ENCODE results near the gene OVCA2.

The OVCA2 gene

DNA sequence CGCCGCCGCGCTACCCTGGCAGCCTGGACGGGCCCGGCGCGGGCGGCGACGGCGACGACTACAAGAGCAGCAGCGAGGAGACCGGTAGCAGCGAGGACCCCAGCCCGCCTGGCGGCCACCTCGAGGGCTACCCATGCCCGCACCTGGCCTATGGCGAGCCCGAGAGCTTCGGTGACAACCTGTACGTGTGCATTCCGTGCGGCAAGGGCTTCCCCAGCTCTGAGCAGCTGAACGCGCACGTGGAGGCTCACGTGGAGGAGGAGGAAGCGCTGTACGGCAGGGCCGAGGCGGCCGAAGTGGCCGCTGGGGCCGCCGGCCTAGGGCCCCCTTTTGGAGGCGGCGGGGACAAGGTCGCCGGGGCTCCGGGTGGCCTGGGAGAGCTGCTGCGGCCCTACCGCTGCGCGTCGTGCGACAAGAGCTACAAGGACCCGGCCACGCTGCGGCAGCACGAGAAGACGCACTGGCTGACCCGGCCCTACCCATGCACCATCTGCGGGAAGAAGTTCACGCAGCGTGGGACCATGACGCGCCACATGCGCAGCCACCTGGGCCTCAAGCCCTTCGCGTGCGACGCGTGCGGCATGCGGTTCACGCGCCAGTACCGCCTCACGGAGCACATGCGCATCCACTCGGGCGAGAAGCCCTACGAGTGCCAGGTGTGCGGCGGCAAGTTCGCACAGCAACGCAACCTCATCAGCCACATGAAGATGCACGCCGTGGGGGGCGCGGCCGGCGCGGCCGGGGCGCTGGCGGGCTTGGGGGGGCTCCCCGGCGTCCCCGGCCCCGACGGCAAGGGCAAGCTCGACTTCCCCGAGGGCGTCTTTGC is 16.2 kb downstream of the OVCA2 start:
- H3K27me3 ChIP-seq (ENCODE audit: low read length), result no peaks in the 10 kb centered on the region
- no peak overlapping the region for H3K4me3 ChIP-seq (ENCODE audit: insufficient read depth, low read length, poor library complexity, severe bottlenecking)
- no peaks in the 10 kb centered on the region for H4K20me1 ChIP-seq (ENCODE audit: low read depth, low read length)
- no peaks in the 10 kb centered on the region for H3K36me3 ChIP-seq (ENCODE audit: low read length)
- H3K9me2 ChIP-seq (replicated peaks; ENCODE audit: insufficient read depth, low read length), result no peaks in the 10 kb centered on the region
- no peak overlapping the region for H3K4me2 ChIP-seq (ENCODE audit: low read depth, low read length, poor library complexity, severe bottlenecking)
- H3K79me2 ChIP-seq (ENCODE audit: insufficient read depth, low read length), result no peaks in the 10 kb centered on the region
- H3F3A ChIP-seq (ENCODE audit: insufficient read depth), result 0 out of 2 replicates have a peak, but pooled peaks cover 4% of the 10 kb centered on the region
- no peak overlapping the region for H2AFZ ChIP-seq (ENCODE audit: low read depth, low read length, severe bottlenecking)
- TF ChIP-seq CTCF (IDR thresholded peaks at IDR 0.05; ENCODE audit: insufficient read depth, low read length, poor library complexity, severe bottlenecking) (no peak), EZH2phosphoT487 (conservative IDR thresholded peaks at IDR 0.05; ENCODE audit: low read length) (no peak)
- no peak overlapping the region for H3K27ac ChIP-seq (ENCODE audit: low read depth, low read length)
- H3K9ac ChIP-seq (ENCODE audit: low read length), result no peak overlapping the region
- no peaks in the 10 kb centered on the region for H3K9me3 ChIP-seq (ENCODE audit: insufficient read depth, low read length)

DNA sequence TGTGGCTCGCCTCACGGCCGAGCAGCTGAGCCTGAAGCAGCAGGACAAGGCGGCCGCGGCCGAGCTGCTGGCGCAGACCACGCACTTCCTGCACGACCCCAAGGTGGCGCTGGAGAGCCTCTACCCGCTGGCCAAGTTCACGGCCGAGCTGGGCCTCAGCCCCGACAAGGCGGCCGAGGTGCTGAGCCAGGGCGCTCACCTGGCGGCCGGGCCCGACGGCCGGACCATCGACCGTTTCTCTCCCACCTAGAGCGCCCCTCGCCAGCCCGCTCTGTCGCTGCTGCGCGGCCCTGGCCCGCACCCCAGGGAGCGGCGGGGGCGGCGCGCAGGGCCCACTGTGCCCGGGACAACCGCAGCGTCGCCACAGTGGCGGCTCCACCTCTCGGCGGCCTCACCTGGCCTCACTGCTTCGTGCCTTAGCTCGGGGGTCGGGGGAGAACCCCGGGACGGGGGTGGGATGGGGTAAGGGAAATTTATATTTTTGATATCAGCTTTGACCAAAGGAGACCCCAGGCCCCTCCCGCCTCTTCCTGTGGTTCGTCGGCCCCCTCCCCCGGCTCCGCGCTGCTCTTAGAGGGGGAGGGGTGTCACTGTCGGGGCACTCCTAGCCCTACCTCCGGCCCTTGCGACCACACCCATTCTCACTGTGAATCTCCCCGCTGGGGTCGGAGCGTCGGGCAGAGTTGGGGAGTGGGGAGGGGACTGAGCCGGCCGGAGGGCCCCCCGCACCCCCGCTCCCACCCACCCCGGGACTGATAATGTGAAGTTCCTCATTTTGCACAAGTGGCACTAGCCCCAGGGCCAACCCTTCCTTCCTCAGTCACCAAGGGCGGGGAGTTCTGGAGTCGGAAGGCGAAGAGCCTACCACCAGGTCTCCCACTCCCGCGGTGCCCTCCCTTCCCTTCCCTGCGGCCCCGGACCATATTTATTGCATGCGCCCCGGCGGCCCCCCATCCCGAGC is 17.0 kb downstream of the OVCA2 start:
- TF ChIP-seq EZH2phosphoT487 (conservative IDR thresholded peaks at IDR 0.05; ENCODE audit: low read length), result no peak
- peak; percentile 46 for TF ChIP-seq CTCF (IDR thresholded peaks at IDR 0.05; ENCODE audit: insufficient read depth, low read length, poor library complexity, severe bottlenecking)
- Histone ChIP-seq H3K4me2 (ENCODE audit: low read depth, low read length, poor library complexity, severe bottlenecking) (peak overlapping the region; percentile 8), H3K36me3 (ENCODE audit: low read length) (no peaks in the 10 kb centered on the region), H3K79me2 (ENCODE audit: insufficient read depth, low read length) (no peaks in the 10 kb centered on the region), H3K9ac (ENCODE audit: low read length) (no peak overlapping the region), H2AFZ (ENCODE audit: low read depth, low read length, severe bottlenecking) (no peak overlapping the region), H3K27ac (ENCODE audit: low read depth, low read length) (no peak overlapping the region), H3K4me3 (ENCODE audit: insufficient read depth, low read length, poor library complexity, severe bottlenecking) (no peak overlapping the region), H3K9me2 (replicated peaks; ENCODE audit: insufficient read depth, low read length) (no peaks in the 10 kb centered on the region), H3F3A (ENCODE audit: insufficient read depth) (no peaks in the 10 kb centered on the region), H4K20me1 (ENCODE audit: low read depth, low read length) (no peaks in the 10 kb centered on the region), H3K27me3 (ENCODE audit: low read length) (no peaks in the 10 kb centered on the region), H3K9me3 (ENCODE audit: insufficient read depth, low read length) (no peaks in the 10 kb centered on the region)

DNA sequence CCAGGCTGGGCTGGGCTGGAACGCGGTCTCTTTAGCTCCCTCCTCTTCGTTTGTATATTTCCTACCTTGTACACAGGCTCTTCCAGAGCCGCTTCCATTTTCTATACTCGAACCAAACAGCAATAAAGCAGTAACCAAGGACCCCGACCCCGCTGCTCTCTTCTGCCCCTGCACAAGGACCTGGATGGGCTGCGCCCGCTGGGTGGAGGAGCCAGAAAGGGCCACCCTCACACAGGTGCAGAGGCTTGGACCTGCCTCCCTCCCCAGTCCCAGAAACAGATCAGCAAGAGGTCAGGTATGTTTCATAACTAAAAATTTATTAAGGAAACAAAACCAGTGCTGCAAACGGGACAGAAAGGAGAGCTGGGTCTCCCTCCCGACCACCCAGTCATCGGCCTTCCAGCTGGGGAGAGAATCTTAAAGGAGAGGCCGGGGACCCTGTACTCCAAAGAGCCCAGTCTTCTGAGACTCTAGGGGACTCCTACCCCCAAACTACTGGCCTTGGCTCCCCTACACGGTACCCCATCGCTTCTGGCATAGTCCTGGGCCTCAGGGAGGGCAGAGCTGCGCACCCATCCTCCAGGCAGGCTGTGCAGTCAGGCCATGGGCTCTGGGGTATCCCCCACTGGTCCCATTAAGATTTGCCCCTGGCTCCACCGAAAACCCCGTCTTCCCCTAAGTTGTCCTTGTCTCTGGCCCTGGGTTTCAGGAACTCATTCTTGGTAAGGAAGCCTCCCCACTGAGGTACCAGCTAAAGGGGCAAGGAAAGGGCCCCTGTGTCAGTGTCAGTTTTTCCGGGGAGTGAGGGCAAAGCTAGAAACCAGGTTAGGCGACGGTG is 17.9 kb downstream of the OVCA2 start:
- TF ChIP-seq EZH2phosphoT487 (conservative IDR thresholded peaks at IDR 0.05; ENCODE audit: low read length), result no peak
- no peak for TF ChIP-seq CTCF (IDR thresholded peaks at IDR 0.05; ENCODE audit: insufficient read depth, low read length, poor library complexity, severe bottlenecking)
- Histone ChIP-seq H2AFZ (ENCODE audit: low read depth, low read length, severe bottlenecking) (no peak overlapping the region), H3K4me3 (ENCODE audit: insufficient read depth, low read length, poor library complexity, severe bottlenecking) (no peak overlapping the region), H3K27ac (ENCODE audit: low read depth, low read length) (no peak overlapping the region), H3F3A (ENCODE audit: insufficient read depth) (no peaks in the 10 kb centered on the region), H3K79me2 (ENCODE audit: insufficient read depth, low read length) (no peaks in the 10 kb centered on the region), H3K4me2 (ENCODE audit: low read depth, low read length, poor library complexity, severe bottlenecking) (no peak overlapping the region), H4K20me1 (ENCODE audit: low read depth, low read length) (no peaks in the 10 kb centered on the region), H3K9me3 (ENCODE audit: insufficient read depth, low read length) (no peaks in the 10 kb centered on the region), H3K27me3 (ENCODE audit: low read length) (no peaks in the 10 kb centered on the region), H3K9ac (ENCODE audit: low read length) (no peak overlapping the region), H3K36me3 (ENCODE audit: low read length) (no peaks in the 10 kb centered on the region), H3K9me2 (replicated peaks; ENCODE audit: insufficient read depth, low read length) (no peaks in the 10 kb centered on the region)

All from SU-DHL-6 (cell line).